NCI-H2107 treated with DMSO at 0.1 percent for 48 hours (cell line): Measurements from ENCODE around the gene AFDN.
A peak's percentile ranks its signal among the peaks of the same experiment; 100 is the strongest.

Experiments used
- DNase-seq: peaks from one replicate; lab custom pipeline; 2025; ENCODE audit not compliant: unreplicated experiment; lab: John Stamatoyannopoulos, UW

AFDN gene

GRCh38 chr6:167838207-167838748, 11.6 kb downstream of the AFDN start:
- no peak for DNase-seq

GRCh38 chr6:167839343-167839742, 12.6 kb downstream of the AFDN start:
- DNase-seq = no peak

- no peak for DNase-seq
Observed at GRCh38 chr6:167839755-167840154, 13.0 kb downstream of the AFDN start.

- DNase-seq = no peak
Observed at GRCh38 chr6:167840160-167840525, 13.4 kb downstream of the AFDN start.

- DNase-seq = no peak
Observed at GRCh38 chr6:167840526-167841179, 13.9 kb downstream of the AFDN start.

- no peak for DNase-seq
Observed at GRCh38 chr6:167841981-167842380, 15.3 kb downstream of the AFDN start.

GRCh38 chr6:167842457-167842856, 15.7 kb downstream of the AFDN start:
- no peak for DNase-seq

GRCh38 chr6:167843023-167843422, 16.3 kb downstream of the AFDN start:
- no peak for DNase-seq

- DNase-seq = no peak
Observed at GRCh38 chr6:167845856-167846255, 19.1 kb downstream of the AFDN start.

GRCh38 chr6:167846997-167847606, 20.4 kb downstream of the AFDN start:
- no peak for DNase-seq

- no peak for DNase-seq
Observed at GRCh38 chr6:167847936-167848335, 21.2 kb downstream of the AFDN start.

GRCh38 chr6:167848783-167849182, 22.1 kb downstream of the AFDN start:
- no peak for DNase-seq

GRCh38 chr6:167849846-167850459, 23.2 kb downstream of the AFDN start:
- DNase-seq = no peak

- DNase-seq = no peak
Observed at GRCh38 chr6:167850782-167851181, 24.1 kb downstream of the AFDN start.

- DNase-seq = peak; percentile 44
Observed at GRCh38 chr6:167851370-167851952, 24.8 kb downstream of the AFDN start.

GRCh38 chr6:167855825-167856425, 29.2 kb downstream of the AFDN start:
- DNase-seq = no peak

- DNase-seq = no peak
Observed at GRCh38 chr6:167856474-167856873, 29.8 kb downstream of the AFDN start.

- DNase-seq = no peak
Observed at GRCh38 chr6:167856999-167857660, 30.4 kb downstream of the AFDN start.

GRCh38 chr6:167858086-167858591, 31.4 kb downstream of the AFDN start:
- DNase-seq = no peak

GRCh38 chr6:167858842-167859664, 32.3 kb downstream of the AFDN start:
- no peak for DNase-seq
